Measurements from ENCODE around the gene SORT1. TPM values are rescaled to one million over a fixed set of nuclear protein-coding genes. Genes with fewer than 3 reads are reported as not detected.

The SORT1 gene
- total and polyA plus RNA-seq, 2 of the 13 experiments (the other 11 are each of a cell fraction or from before 2014, with no cell fraction given), result 32.4 to 93.0 TPM

DNA sequence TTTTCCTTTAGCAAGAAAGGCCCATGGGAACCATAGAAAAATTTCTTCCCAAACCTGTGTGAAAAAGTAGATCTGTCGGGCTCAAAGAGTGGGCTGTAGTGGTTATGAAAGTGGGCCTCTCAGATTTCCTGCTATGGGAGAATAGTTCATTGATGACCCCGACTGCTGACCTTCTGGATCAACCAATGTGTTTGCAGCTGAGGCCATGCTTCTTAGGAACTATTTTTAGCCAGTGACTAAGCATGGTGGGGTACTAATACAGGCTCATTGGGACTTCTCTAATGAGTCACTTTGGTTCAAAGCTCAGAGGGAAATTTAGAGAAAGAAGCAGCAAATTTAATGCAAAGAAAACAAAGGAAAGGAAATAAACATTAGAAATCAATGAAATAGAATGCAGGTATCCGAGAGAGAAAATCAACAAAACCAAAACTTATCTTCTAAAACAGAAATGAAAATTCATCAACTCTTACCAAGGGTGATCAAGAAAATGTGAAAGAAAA, 41.1 kb upstream of the SORT1 start (continued):
- TF ChIP-seq, protein P1, sequence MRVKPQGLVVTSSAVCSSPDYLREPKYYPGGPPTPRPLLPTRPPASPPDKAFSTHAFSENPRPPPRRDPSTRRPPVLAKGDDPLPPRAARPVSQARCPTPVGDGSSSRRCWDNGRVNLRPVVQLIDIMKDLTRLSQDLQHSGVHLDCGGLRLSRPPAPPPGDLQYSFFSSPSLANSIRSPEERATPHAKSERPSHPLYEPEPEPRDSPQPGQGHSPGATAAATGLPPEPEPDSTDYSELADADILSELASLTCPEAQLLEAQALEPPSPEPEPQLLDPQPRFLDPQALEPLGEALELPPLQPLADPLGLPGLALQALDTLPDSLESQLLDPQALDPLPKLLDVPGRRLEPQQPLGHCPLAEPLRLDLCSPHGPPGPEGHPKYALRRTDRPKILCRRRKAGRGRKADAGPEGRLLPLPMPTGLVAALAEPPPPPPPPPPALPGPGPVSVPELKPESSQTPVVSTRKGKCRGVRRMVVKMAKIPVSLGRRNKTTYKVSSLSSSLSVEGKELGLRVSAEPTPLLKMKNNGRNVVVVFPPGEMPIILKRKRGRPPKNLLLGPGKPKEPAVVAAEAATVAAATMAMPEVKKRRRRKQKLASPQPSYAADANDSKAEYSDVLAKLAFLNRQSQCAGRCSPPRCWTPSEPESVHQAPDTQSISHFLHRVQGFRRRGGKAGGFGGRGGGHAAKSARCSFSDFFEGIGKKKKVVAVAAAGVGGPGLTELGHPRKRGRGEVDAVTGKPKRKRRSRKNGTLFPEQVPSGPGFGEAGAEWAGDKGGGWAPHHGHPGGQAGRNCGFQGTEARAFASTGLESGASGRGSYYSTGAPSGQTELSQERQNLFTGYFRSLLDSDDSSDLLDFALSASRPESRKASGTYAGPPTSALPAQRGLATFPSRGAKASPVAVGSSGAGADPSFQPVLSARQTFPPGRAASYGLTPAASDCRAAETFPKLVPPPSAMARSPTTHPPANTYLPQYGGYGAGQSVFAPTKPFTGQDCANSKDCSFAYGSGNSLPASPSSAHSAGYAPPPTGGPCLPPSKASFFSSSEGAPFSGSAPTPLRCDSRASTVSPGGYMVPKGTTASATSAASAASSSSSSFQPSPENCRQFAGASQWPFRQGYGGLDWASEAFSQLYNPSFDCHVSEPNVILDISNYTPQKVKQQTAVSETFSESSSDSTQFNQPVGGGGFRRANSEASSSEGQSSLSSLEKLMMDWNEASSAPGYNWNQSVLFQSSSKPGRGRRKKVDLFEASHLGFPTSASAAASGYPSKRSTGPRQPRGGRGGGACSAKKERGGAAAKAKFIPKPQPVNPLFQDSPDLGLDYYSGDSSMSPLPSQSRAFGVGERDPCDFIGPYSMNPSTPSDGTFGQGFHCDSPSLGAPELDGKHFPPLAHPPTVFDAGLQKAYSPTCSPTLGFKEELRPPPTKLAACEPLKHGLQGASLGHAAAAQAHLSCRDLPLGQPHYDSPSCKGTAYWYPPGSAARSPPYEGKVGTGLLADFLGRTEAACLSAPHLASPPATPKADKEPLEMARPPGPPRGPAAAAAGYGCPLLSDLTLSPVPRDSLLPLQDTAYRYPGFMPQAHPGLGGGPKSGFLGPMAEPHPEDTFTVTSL (CRISPR knock-in tag; IDR thresholded peaks at IDR 0.05; ENCODE audit: borderline replicate concordance), result peak; percentile 66; the same call in 1 of the 2 replicates
- TF ChIP-seq, protein P2, sequence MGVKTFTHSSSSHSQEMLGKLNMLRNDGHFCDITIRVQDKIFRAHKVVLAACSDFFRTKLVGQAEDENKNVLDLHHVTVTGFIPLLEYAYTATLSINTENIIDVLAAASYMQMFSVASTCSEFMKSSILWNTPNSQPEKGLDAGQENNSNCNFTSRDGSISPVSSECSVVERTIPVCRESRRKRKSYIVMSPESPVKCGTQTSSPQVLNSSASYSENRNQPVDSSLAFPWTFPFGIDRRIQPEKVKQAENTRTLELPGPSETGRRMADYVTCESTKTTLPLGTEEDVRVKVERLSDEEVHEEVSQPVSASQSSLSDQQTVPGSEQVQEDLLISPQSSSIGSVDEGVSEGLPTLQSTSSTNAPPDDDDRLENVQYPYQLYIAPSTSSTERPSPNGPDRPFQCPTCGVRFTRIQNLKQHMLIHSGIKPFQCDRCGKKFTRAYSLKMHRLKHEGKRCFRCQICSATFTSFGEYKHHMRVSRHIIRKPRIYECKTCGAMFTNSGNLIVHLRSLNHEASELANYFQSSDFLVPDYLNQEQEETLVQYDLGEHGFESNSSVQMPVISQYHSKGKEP (CRISPR knock-in tag; IDR thresholded peaks at IDR 0.05), result no peak
- 0 out of 2 replicates have a peak, but pooled peaks have one; percentile 13 for TF ChIP-seq CREM (IDR thresholded peaks at IDR 0.05)
- no peak for TF ChIP-seq CREM (CRISPR knock-in tag; IDR thresholded peaks at IDR 0.05)
- no peak for TF ChIP-seq ZNF329 (CRISPR knock-in tag; IDR thresholded peaks at IDR 0.05; ENCODE audit: low read depth)
- TF ChIP-seq, protein P3, sequence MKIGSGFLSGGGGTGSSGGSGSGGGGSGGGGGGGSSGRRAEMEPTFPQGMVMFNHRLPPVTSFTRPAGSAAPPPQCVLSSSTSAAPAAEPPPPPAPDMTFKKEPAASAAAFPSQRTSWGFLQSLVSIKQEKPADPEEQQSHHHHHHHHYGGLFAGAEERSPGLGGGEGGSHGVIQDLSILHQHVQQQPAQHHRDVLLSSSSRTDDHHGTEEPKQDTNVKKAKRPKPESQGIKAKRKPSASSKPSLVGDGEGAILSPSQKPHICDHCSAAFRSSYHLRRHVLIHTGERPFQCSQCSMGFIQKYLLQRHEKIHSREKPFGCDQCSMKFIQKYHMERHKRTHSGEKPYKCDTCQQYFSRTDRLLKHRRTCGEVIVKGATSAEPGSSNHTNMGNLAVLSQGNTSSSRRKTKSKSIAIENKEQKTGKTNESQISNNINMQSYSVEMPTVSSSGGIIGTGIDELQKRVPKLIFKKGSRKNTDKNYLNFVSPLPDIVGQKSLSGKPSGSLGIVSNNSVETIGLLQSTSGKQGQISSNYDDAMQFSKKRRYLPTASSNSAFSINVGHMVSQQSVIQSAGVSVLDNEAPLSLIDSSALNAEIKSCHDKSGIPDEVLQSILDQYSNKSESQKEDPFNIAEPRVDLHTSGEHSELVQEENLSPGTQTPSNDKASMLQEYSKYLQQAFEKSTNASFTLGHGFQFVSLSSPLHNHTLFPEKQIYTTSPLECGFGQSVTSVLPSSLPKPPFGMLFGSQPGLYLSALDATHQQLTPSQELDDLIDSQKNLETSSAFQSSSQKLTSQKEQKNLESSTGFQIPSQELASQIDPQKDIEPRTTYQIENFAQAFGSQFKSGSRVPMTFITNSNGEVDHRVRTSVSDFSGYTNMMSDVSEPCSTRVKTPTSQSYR (CRISPR knock-in tag; IDR thresholded peaks at IDR 0.05; ENCODE audit: borderline replicate concordance), result no peak
- TF ChIP-seq NR2F2 (IDR thresholded peaks at IDR 0.05; ENCODE audit: borderline replicate concordance, low read depth), result 0 out of 2 replicates have a peak, but pooled peaks have one; percentile 24
- no peak for TF ChIP-seq NFRKB (IDR thresholded peaks at IDR 0.05)
